Type B pancreatic cell (in vitro differentiated cells): Measurements from ENCODE around the gene VAV2. TPM values are rescaled to one million over a fixed set of nuclear protein-coding genes. Genes with fewer than 3 reads are reported as not detected.
A peak's percentile ranks its signal among the peaks of the same experiment; 100 is the strongest.

ENCODE experiments used
- DNase-seq: peaks from one replicate; pipeline ENCODE4 v3.0.0; 2021; ENCODE audit warnings: mixed read lengths; ENCODE audit not compliant: unreplicated experiment; ENCODE audit errors: extremely low spot score
- H3K27ac Mint-ChIP-seq: 2 replicates; pipeline ENCODE4 v1.8.0; 2021; ENCODE audit warnings: mild to moderate bottlenecking, mixed read lengths
- H3K27me3 Mint-ChIP-seq: 2 replicates; pipeline ENCODE4 v1.8.0; 2021; ENCODE audit warnings: mixed read lengths
- H3K36me3 Mint-ChIP-seq: 2 replicates; pipeline ENCODE4 v1.8.0; 2021; ENCODE audit warnings: mixed read lengths
- H3K4me1 Mint-ChIP-seq: one replicate; pipeline ENCODE4 v1.8.0; 2021; ENCODE audit warnings: mixed read lengths; ENCODE audit not compliant: unreplicated experiment
- H3K4me3 Mint-ChIP-seq: 2 replicates; pipeline ENCODE4 v1.8.0; 2021; ENCODE audit warnings: mild to moderate bottlenecking, mixed read lengths
- H3K9me3 Mint-ChIP-seq: 2 replicates; pipeline ENCODE4 v1.8.0; 2021; ENCODE audit warnings: mixed read lengths
- total RNA-seq: library from RNA; stranded (reverse); gene quantifications from 2 replicates; pipeline ENCODE4 v1.2.1, GENCODE V29; 2021; ENCODE audit warnings: low replicate concordance
- TF ChIP-seq, protein P1 (sequence below): fragments of 200-600 bp; sonication (generic); conservative IDR thresholded peaks from 2 replicates; pipeline ENCODE4 v1.5.0; 2021; ENCODE audit warnings: antibody characterized with exemption, mild to moderate bottlenecking

Gene VAV2
- total RNA-seq, 1 donor from 2014 or later: 39.4 TPM

DNA sequence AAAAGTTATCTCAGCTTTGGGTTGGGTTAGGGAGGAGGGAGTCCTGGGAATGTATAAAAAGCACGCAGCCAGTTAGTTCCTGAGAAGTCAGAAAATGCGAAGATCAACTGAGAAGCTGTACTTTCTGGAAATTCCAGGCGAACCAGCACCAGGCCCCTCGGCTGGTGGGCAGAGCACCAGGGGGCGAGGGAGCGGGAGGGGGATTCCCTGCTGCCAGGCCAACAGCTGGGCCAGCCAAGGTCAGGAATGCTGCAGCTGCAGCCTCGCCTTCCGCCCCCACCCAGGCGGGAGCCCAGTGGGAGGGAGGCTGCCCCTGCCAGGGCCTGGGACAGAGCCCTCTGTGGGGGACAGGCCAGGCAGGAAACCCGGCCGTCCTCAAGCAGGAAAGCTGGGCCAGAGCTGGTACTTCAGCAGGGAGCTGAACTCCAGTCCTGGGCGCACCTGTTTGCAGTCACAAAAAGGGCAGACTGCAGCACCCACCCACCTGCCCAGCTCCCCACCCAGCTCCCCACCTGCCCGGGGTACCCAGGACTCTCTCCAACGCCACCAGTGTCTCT, 35.5 kb downstream of the VAV2 start:
- no peaks in the 10 kb centered on the region for H3K36me3 Mint-ChIP-seq
- peak overlapping the region; percentile 94 for H3K27ac Mint-ChIP-seq
- DNase-seq: no peak
- H3K4me3 Mint-ChIP-seq: peak overlapping the region; percentile 77
- TF ChIP-seq, protein P1, sequence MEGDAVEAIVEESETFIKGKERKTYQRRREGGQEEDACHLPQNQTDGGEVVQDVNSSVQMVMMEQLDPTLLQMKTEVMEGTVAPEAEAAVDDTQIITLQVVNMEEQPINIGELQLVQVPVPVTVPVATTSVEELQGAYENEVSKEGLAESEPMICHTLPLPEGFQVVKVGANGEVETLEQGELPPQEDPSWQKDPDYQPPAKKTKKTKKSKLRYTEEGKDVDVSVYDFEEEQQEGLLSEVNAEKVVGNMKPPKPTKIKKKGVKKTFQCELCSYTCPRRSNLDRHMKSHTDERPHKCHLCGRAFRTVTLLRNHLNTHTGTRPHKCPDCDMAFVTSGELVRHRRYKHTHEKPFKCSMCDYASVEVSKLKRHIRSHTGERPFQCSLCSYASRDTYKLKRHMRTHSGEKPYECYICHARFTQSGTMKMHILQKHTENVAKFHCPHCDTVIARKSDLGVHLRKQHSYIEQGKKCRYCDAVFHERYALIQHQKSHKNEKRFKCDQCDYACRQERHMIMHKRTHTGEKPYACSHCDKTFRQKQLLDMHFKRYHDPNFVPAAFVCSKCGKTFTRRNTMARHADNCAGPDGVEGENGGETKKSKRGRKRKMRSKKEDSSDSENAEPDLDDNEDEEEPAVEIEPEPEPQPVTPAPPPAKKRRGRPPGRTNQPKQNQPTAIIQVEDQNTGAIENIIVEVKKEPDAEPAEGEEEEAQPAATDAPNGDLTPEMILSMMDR: no peak
- H3K4me1 Mint-ChIP-seq: peaks cover 48% of the 10 kb centered on the region
- no peaks in the 10 kb centered on the region for H3K9me3 Mint-ChIP-seq
- H3K27me3 Mint-ChIP-seq: no peaks in the 10 kb centered on the region

DNA sequence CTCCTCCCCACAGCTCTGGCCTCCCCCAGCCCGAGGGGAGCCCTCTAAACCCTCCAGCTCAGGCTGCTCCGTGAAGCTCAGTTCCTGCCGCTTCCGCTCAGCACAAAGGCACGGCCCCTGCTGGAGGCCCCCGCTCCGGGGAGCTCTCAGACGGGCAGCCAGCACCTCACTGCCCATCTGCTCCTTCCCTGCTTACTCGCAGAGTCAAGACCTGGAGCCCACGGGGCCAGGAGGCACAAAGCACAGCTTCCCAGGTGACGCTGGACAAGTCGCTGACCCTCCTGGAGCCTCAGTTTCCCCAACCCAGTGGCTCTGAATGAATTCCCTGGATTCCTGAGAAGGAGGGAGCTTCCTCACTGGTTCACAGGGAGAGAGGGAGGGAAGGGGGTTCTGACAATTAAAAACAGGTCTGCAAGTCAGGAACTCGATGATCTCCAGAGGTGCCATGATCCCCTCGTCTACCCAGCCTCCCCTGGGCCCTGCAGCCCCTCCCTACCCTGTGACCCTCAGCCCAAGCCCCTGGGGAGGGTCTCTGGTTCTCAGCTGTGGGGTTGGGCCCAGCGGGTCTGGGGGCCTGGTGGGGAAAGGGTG, 36.2 kb downstream of the VAV2 start:
- DNase-seq: no peak
- Mint-ChIP-seq H3K9me3 (no peaks in the 10 kb centered on the region), H3K4me3 (peak overlapping the region; percentile 77), H3K4me1 (peaks cover 50% of the 10 kb centered on the region), H3K27me3 (no peaks in the 10 kb centered on the region), H3K36me3 (no peaks in the 10 kb centered on the region), H3K27ac (peak overlapping the region; percentile 93)
- TF ChIP-seq, protein P1: peak; percentile 41

DNA sequence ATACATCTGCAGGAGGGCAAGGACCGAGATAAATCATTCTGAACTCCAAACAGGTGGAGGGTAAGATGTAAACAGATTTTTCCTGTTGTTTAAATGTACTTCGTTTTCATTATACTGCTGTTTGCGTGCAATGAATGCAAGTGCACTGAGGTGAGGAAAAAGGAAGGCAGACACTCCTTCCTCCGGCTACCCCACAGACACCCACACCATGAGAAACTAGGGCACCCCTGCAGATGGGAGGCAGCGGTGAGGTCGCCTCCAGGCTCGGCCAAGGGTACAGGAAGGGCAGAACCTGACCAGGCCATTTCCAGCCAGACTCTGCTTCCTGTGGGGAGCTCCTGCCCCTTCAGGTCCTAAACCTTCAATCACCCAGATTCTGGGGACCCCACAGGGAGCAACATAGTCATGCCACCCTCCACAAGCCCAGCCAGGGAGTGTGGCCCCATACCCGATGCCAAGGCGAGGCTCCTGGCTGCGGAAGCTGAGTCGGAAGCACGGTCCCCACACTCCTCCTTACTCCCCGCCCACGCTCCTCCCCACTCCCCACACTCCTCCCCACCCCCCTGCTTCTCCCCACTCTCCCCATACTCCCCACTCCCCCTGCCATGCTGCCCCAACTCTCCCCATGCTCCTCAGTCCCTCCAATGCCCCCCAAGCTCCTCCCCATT, 37.1 kb downstream of the VAV2 start:
- peak overlapping the region; percentile 75 for H3K4me3 Mint-ChIP-seq

DNA sequence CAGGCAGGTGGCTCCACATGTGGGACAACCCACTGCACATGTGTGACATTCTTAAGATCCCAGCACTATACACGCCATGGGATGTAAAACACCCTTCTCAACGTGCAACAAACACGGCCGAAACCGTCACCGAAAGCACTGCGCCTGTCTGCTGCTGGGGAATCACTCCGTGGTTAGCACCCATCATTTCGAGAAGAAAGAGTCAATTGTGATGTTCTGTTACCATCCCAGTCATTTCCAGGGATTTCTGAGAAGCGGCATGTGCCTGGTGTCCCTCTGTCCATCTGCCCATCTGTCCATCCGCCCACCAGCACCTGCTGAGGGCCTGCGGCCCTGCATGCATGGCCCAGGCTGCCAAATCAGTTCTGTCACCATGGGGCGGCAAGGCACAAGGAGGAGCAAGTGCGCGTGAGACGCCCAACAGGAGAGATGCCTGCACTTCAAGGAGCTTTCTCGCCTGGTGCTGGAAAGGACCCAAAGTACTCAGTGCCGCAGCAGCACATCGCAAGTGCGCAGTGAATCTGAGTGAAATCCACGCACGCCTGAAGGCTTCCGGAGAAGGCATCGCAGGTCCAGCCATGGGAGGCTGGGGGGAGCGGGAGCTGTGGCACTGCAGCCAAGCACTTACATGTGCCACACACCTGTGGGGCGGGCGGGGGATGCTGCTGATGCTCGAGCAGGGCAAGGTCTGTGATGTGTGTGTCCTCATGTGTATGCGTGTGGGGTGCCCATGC, 38.0 kb downstream of the VAV2 start:
- H3K36me3 Mint-ChIP-seq: no peaks in the 10 kb centered on the region
- peaks cover 41% of the 10 kb centered on the region for H3K4me1 Mint-ChIP-seq
- no peaks in the 10 kb centered on the region for H3K9me3 Mint-ChIP-seq
- no peak overlapping the region for H3K4me3 Mint-ChIP-seq
- peak overlapping the region; percentile 85 for H3K27ac Mint-ChIP-seq
- TF ChIP-seq, protein P1: no peak
- no peak for DNase-seq
- no peaks in the 10 kb centered on the region for H3K27me3 Mint-ChIP-seq

More for the DNA sequence above, 37.1 kb downstream of the VAV2 start:
- Mint-ChIP-seq H3K27ac (peak overlapping the region; percentile 85), H3K9me3 (no peaks in the 10 kb centered on the region), H3K4me1 (peaks cover 46% of the 10 kb centered on the region), H3K27me3 (no peaks in the 10 kb centered on the region), H3K36me3 (no peaks in the 10 kb centered on the region)
- TF ChIP-seq, protein P1: no peak
- no peak for DNase-seq

DNA sequence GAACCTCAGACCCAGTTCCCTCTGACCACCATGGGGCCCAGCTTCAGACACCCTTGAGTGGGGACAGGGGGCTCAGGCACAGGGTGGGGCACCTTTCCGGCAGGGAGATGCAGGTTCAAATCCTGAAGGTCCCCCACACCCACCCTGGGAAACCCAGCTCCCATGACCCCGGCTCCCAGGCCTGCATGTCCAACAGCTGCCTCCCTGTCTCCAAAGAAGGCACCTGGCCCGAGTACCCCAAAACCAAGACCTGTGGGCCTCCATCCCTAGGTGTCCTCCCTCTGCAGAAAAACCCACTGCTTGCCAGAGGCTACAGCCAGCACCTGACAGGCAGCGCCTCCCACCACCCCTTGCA, 38.5 kb downstream of the VAV2 start:
- no peak for DNase-seq
- peaks cover 40% of the 10 kb centered on the region for H3K4me1 Mint-ChIP-seq
- H3K9me3 Mint-ChIP-seq: no peaks in the 10 kb centered on the region
- TF ChIP-seq, protein P1: no peak
- H3K27me3 Mint-ChIP-seq: no peaks in the 10 kb centered on the region
- H3K27ac Mint-ChIP-seq: no peak overlapping the region
- H3K4me3 Mint-ChIP-seq: no peak overlapping the region
- H3K36me3 Mint-ChIP-seq: no peaks in the 10 kb centered on the region
